IPS DF 6.9 (cell line): ENCODE measurements around the gene ZNF37A.
"Not testable (repeated sequence)": the region's sequence is repeated elsewhere in the genome, so short reads cannot be mapped to it uniquely, and the experiment has no call there.

Experiments
- DNase-seq: peaks from one replicate; pipeline ENCODE4 v3.0.0-alpha.2; 2013; ENCODE audit warnings: low read depth, low spot score
- H3K27ac ChIP-seq: one replicate; pipeline ENCODE4 v1.5.1; 2013; ENCODE audit warnings: low read length, control low read depth
- H3K27me3 ChIP-seq: 2 replicates; pipeline ENCODE4 v1.6.1; 2013; ENCODE audit warnings: mild to moderate bottlenecking, low read length; ENCODE audit not compliant: control insufficient read depth, insufficient read depth
- H3K36me3 ChIP-seq: 2 replicates; pipeline ENCODE4 v1.6.1; 2013; ENCODE audit warnings: low read length; ENCODE audit not compliant: control insufficient read depth, insufficient read depth
- H3K4me1 ChIP-seq: 2 replicates; pipeline ENCODE4 v1.6.1; 2013; ENCODE audit warnings: low read length; ENCODE audit not compliant: control insufficient read depth, insufficient read depth
- H3K4me3 ChIP-seq: 2 replicates; pipeline ENCODE4 v1.5.1; 2013; ENCODE audit warnings: mild to moderate bottlenecking, low read length
- H3K9me3 ChIP-seq: 2 replicates; pipeline ENCODE4 v1.6.1; 2013; ENCODE audit warnings: low read length, inconsistent platforms; ENCODE audit not compliant: control insufficient read depth, insufficient read depth
- WGBS: extraction: QIAGEN DNeasy Blood & Tissue Kit; methylation state at CpG from one replicate; pipeline ENCODE4 v1.1.7; 2013; ENCODE audit warnings: mixed read lengths, missing lambda C conversion rate; ENCODE audit not compliant: insufficient read length, insufficient coverage; 5-methylcytosine and 5-hydroxymethylcytosine counted together

Gene ZNF37A

GRCh38 chr10:38147686-38148085 is 53.5 kb downstream of the ZNF37A start:
- Histone ChIP-seq H3K36me3 (no peaks in the 10 kb centered on the region), H3K27ac (no peak overlapping the region), H3K4me3 (no peak overlapping the region), H3K4me1 (no peaks in the 10 kb centered on the region), H3K27me3 (no peaks in the 10 kb centered on the region), H3K9me3 (peaks cover 8% of the 10 kb centered on the region)
- WGBS, result no CpG with 5 or more reads among the region's 1 CpG
- DNase-seq, result no peak

- DNase-seq, H3K27ac ChIP-seq, H3K27me3 ChIP-seq, H3K4me1 ChIP-seq, H3K36me3 ChIP-seq, H3K9me3 ChIP-seq, H3K4me3 ChIP-seq: not testable (repeated sequence)
- no CpG with 5 or more reads among the region's 5 CpGs for WGBS
These were observed 56.8 kb downstream of the ZNF37A start for GRCh38 chr10:38150891-38151463.

- Histone ChIP-seq H3K36me3 (no peaks in the 10 kb centered on the region), H3K4me1 (no peaks in the 10 kb centered on the region), H3K9me3 (peaks cover 11% of the 10 kb centered on the region), H3K27ac (no peak overlapping the region), H3K4me3 (no peak overlapping the region), H3K27me3 (no peaks in the 10 kb centered on the region)
- no CpG with 5 or more reads among the region's 37 CpGs for WGBS
- DNase-seq, result no peak
These were observed 62.5 kb downstream of the ZNF37A start for GRCh38 chr10:38156416-38157269.

- Histone ChIP-seq H3K4me3 (no peak overlapping the region), H3K36me3 (no peaks in the 10 kb centered on the region), H3K27me3 (no peaks in the 10 kb centered on the region), H3K9me3 (peaks cover 8% of the 10 kb centered on the region), H3K4me1 (no peaks in the 10 kb centered on the region), H3K27ac (no peak overlapping the region)
- no CpG with 5 or more reads among the region's 10 CpGs for WGBS
- DNase-seq, result no peak
These were observed 63.1 kb downstream of the ZNF37A start for GRCh38 chr10:38157270-38157685.

- no peak overlapping the region for H3K4me3 ChIP-seq
- no peaks in the 10 kb centered on the region for H3K36me3 ChIP-seq
- DNase-seq, result no peak
- H3K27me3 ChIP-seq, result no peaks in the 10 kb centered on the region
- peaks cover 6% of the 10 kb centered on the region for H3K9me3 ChIP-seq
- no CpG with 5 or more reads among the region's 2 CpGs for WGBS
- H3K27ac ChIP-seq, result no peak overlapping the region
- H3K4me1 ChIP-seq, result no peaks in the 10 kb centered on the region
These were observed 64.9 kb downstream of the ZNF37A start for GRCh38 chr10:38159004-38159403.

GRCh38 chr10:38163617-38164016 is 69.5 kb downstream of the ZNF37A start:
- H3K9me3 ChIP-seq, result peaks cover 3% of the 10 kb centered on the region
- no CpG with 5 or more reads among the region's 1 CpG for WGBS
- no peak overlapping the region for H3K27ac ChIP-seq
- H3K4me3 ChIP-seq, result no peak overlapping the region
- H3K4me1 ChIP-seq, result no peaks in the 10 kb centered on the region
- no peak for DNase-seq
- no peaks in the 10 kb centered on the region for H3K27me3 ChIP-seq
- no peaks in the 10 kb centered on the region for H3K36me3 ChIP-seq

- WGBS, result no CpG with 5 or more reads among the region's 2 CpGs
- no peak for DNase-seq
- H3K9me3 ChIP-seq, result peaks cover 4% of the 10 kb centered on the region
These were observed 80.2 kb downstream of the ZNF37A start for GRCh38 chr10:38174336-38174735.

GRCh38 chr10:38184477-38184876 is 90.3 kb downstream of the ZNF37A start:
- no peak overlapping the region for H3K27ac ChIP-seq
- H3K4me3 ChIP-seq, result no peak overlapping the region
- no peaks in the 10 kb centered on the region for H3K4me1 ChIP-seq
- no peaks in the 10 kb centered on the region for H3K36me3 ChIP-seq
- no CpG with 5 or more reads among the region's 1 CpG for WGBS
- DNase-seq, result no peak
- H3K27me3 ChIP-seq, result no peaks in the 10 kb centered on the region
- peaks cover 2% of the 10 kb centered on the region for H3K9me3 ChIP-seq

More at GRCh38 chr10:38174336-38174735, 80.2 kb downstream of the ZNF37A start:
- H3K27me3 ChIP-seq, result no peaks in the 10 kb centered on the region; the same call in 1 of the 2 replicates
- no peaks in the 10 kb centered on the region for H3K4me1 ChIP-seq
- no peak overlapping the region for H3K4me3 ChIP-seq
- H3K36me3 ChIP-seq, result no peaks in the 10 kb centered on the region
- no peak overlapping the region for H3K27ac ChIP-seq
